ENCODE data around the gene QRICH2.

GRCh38 chr17:76238847-76239537 is 69.1 kb downstream of the QRICH2 start:
- no peak for TF ChIP-seq POLR2A (IDR thresholded peaks at IDR 0.05)
- TF ChIP-seq, protein P1, sequence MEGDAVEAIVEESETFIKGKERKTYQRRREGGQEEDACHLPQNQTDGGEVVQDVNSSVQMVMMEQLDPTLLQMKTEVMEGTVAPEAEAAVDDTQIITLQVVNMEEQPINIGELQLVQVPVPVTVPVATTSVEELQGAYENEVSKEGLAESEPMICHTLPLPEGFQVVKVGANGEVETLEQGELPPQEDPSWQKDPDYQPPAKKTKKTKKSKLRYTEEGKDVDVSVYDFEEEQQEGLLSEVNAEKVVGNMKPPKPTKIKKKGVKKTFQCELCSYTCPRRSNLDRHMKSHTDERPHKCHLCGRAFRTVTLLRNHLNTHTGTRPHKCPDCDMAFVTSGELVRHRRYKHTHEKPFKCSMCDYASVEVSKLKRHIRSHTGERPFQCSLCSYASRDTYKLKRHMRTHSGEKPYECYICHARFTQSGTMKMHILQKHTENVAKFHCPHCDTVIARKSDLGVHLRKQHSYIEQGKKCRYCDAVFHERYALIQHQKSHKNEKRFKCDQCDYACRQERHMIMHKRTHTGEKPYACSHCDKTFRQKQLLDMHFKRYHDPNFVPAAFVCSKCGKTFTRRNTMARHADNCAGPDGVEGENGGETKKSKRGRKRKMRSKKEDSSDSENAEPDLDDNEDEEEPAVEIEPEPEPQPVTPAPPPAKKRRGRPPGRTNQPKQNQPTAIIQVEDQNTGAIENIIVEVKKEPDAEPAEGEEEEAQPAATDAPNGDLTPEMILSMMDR (IDR thresholded peaks at IDR 0.05): no peak
- no peak for TF ChIP-seq POLR2AphosphoS5 (IDR thresholded peaks at IDR 0.05)
